Esophagus (tissue), 2 donors: ENCODE data around the gene GRM4. TPM values are rescaled to one million over a fixed set of nuclear protein-coding genes. Genes with fewer than 3 reads are reported as not detected.

Source experiments
- H3K27ac ChIP-seq, 2 donors: one replicate each; pipeline ENCODE4 v1.5.1; 2013; ENCODE audit warnings: low read depth in 2 of 2, mild to moderate bottlenecking in 2 of 2, inconsistent platforms in 1 of 2, low read length in 1 of 2, moderate library complexity in 1 of 2
- H3K27me3 ChIP-seq, 2 donors: one replicate each; pipeline ENCODE4 v1.6.1; 2013; ENCODE audit warnings: low read length in 2 of 2, control low read depth in 1 of 2, mild to moderate bottlenecking in 1 of 2; ENCODE audit not compliant: insufficient read depth in 2 of 2, control insufficient read depth in 1 of 2
- H3K36me3 ChIP-seq, 2 donors: one replicate each; pipeline ENCODE4 v1.6.1; 2013; ENCODE audit warnings: low read length in 1 of 2; ENCODE audit not compliant: control insufficient read depth in 2 of 2, insufficient read depth in 2 of 2
- H3K4me1 ChIP-seq, 2 donors: one replicate each; pipeline ENCODE4 v1.6.1; 2013; ENCODE audit warnings: low read length in 1 of 2; ENCODE audit not compliant: control insufficient read depth in 2 of 2, insufficient read depth in 2 of 2
- H3K4me3 ChIP-seq, 2 donors: one replicate each; pipeline ENCODE4 v1.5.1; 2013; ENCODE audit warnings: low read length in 2 of 2, mild to moderate bottlenecking in 2 of 2, low read depth in 1 of 2, moderate library complexity in 1 of 2
- H3K9me3 ChIP-seq, 2 donors: one replicate each; pipeline ENCODE4 v1.6.1; 2013; ENCODE audit warnings: mild to moderate bottlenecking in 2 of 2, low read depth in 1 of 2, low read length in 1 of 2, moderate library complexity in 1 of 2; ENCODE audit not compliant: control insufficient read depth in 2 of 2, insufficient read depth in 1 of 2
- WGBS, 2 donors: extraction: QIAGEN DNeasy Blood & Tissue Kit; methylation state at CpG; one replicate each; pipeline ENCODE4 v1.1.7; 2013; 5-methylcytosine and 5-hydroxymethylcytosine counted together
- polyA plus RNA-seq, 2 donors: library from polyadenylated mRNA; stranded (reverse); fragments of 200-250 nt; gene quantifications; one replicate each; pipeline ENCODE4 v1.2.3, GENCODE V29; 2013
- donor health status: healthy with polysubstance abuse.
- donor health status: Bipolar disorder and iron deficiency.

The GRM4 gene
- polyA plus RNA-seq, 2 donors: 0.01 TPM; not detected in 1

GRCh38 chr6:33984466-33985312, 161.2 kb downstream of the GRM4 start:
- WGBS, 2 donors: 73 to 82% methylated on average over 20 to 21 of the region's 21 CpGs
- no peaks in the 10 kb centered on the region for H3K9me3 ChIP-seq
- H3K4me3 ChIP-seq: no peak overlapping the region
- H3K36me3 ChIP-seq: no peaks in the 10 kb centered on the region
- peaks cover 0 to 5% of the 10 kb centered on the region in 2 donors for H3K4me1 ChIP-seq
- H3K27me3 ChIP-seq: peaks cover 0 to 3% of the 10 kb centered on the region in 2 donors
- no peak overlapping the region for H3K27ac ChIP-seq

DNA sequence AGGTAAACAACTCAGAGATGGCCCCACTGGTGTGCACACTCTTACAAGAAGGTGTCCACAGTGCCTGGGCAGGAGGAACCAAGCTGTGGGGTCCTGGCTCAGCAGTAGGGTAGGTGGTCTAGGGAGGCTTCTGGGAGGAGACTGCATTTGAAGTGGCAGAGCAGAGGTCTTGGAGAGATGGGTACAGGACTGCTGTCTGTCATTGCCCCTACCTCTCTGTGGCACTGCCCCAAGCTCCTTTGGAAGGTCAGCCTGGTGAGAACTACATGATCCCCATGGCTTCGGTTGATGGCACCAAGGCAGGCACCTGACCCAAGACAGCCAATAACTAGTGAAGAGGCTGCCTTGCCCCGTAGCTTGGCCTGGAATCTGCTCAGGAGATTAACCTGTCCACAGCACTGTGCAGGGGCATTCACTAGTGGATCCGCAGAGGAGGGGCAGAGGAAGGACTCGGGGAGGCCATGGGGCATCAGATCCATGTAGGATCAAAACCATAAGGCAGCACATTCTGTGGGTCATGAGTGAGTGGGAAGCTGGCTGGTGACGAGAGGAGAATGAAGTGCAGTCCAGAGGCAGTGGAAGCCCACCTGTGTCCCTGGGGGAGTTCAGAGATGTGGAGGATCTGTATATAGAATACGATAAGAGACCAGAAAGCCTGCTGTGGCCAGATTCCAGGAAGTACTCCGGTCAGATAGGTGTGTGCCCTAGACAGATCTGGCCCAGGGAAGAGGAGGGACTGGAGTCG, 162.0 kb downstream of the GRM4 start:
- H3K27me3 ChIP-seq: peaks cover 0 to 3% of the 10 kb centered on the region in 2 donors
- no peak overlapping the region for H3K4me3 ChIP-seq
- peaks cover 0 to 5% of the 10 kb centered on the region in 2 donors for H3K4me1 ChIP-seq
- H3K36me3 ChIP-seq: no peaks in the 10 kb centered on the region
- H3K9me3 ChIP-seq: no peaks in the 10 kb centered on the region
- no peak overlapping the region for H3K27ac ChIP-seq
- 88 to 90% methylated on average over 8 of the region's 8 CpGs for WGBS, 2 donors

DNA sequence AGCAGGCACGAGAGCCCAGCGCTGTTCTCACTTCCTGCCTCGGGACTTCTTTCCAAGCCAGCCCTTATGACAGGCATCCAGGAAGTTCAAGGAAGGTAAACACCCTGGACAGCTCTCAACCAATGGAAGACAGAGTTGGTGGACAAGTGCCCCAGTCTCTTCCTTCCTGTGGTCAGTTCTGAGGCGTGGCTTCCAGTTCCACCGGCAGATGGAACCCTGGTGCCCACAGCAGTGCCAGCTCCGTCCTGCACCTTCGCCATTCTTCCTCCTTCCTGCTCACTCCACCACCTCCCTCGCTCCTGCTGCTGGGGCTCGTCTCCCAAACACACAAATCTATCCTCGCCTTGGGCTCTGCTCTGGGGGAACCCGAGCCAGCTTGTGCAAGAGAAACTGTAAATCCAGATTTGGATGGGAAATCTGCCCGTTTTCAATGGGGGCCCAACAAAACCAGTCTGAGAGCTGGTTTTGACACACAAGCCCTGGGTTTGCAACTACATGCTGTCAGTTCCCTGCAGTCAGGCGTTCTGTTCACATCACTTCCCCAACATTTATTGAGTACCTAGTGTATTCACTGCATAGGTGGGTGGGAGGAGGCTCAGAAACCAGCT, 162.7 kb downstream of the GRM4 start:
- peaks cover 0 to 5% of the 10 kb centered on the region in 2 donors for H3K4me1 ChIP-seq
- no peaks in the 10 kb centered on the region for H3K9me3 ChIP-seq
- no peak overlapping the region for H3K4me3 ChIP-seq
- WGBS, 2 donors: 29 to 37% methylated on average over 13 of the region's 13 CpGs
- no peak overlapping the region for H3K27ac ChIP-seq
- H3K27me3 ChIP-seq: peaks cover 0 to 3% of the 10 kb centered on the region in 2 donors
- H3K36me3 ChIP-seq: no peaks in the 10 kb centered on the region

DNA sequence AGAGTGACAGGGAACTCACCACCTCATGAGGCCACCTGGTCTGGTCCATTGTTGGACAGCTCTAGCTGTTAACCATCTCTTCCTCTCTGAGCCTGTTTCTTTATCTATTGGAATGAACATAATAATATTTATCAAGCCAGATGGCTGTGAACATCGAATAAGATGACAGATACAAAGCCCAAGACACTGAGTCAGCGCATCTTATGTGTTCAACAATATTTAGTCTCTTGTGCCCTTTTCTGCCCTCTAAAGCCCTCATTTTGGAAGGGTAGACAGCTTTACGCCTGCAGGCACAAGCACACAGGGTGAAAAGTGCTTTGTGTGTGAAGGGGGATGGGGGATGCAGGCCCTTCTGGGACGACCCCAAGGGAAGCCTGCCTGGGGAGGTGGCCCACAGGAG, 164.0 kb downstream of the GRM4 start:
- Histone ChIP-seq H3K36me3 (no peaks in the 10 kb centered on the region), H3K27me3 (peaks cover 0 to 3% of the 10 kb centered on the region in 2 donors), H3K4me1 (peaks cover 0 to 5% of the 10 kb centered on the region in 2 donors), H3K4me3 (no peak overlapping the region), H3K9me3 (no peaks in the 10 kb centered on the region), H3K27ac (no peak overlapping the region)
- 77 to 82% methylated on average over 4 of the region's 4 CpGs for WGBS, 2 donors

- Histone ChIP-seq H3K9me3 (no peaks in the 10 kb centered on the region), H3K27ac (no peak overlapping the region), H3K4me3 (no peak overlapping the region), H3K36me3 (no peaks in the 10 kb centered on the region), H3K27me3 (peaks cover 0 to 3% of the 10 kb centered on the region in 2 donors), H3K4me1 (peaks cover 0 to 5% of the 10 kb centered on the region in 2 donors)
- 94% methylated on average over 7 of the region's 7 CpGs for WGBS, 2 donors
Measured at GRCh38 chr6:33981421-33981820, 164.5 kb downstream of the GRM4 start.

DNA sequence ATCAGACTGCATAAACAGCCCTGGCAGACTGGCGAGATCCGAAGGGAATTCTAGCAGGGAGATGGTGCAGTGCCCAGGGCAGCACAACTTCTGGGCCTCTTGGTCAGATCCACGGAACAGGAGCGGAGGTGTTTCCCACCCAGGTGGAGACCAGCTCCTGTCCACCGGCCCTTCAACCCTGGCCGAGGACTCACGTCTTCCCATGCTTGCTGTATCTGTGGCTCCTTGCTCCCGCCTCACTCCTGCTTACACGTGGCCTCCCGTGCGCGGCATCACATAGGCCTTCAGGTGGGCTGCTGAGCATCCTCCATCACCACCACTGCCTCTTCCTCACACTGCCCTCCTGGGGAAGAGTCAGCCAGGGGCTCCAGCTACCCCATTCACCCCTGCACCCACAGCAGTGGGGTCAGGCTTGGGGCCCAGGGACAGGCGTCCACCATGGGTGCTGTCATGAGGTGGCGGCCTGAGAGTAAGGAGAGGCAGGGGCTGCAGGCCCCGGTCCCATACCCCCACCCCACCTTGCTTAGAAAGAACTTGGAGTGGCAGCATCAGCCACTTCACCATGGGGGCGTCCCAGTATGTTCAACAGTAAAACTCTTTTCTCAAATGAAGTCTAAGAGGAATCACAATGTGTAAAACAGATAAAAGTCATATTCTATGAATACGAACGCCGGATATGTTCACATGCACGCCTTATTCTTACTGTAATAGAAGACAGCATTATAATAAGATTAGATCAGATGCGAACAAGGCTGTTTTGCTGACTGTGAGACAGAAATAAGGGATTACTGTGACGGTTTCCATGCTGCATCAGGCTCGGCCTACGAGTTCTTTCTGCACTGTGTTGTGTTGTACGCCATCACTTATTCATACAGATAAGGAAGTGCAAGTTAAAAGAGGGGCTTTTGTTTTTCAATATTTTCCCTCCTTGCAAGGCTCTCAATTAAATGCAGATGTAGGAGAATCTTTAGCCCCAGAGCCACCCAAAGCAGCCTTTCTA, 165.4 kb downstream of the GRM4 start:
- 82 to 85% methylated on average over 24 to 25 of the region's 25 CpGs for WGBS, 2 donors
- no peaks in the 10 kb centered on the region for H3K9me3 ChIP-seq
- no peaks in the 10 kb centered on the region for H3K36me3 ChIP-seq
- H3K27me3 ChIP-seq: peaks cover 3 to 6% of the 10 kb centered on the region in 2 donors
- H3K4me3 ChIP-seq: no peak overlapping the region
- no peak overlapping the region for H3K27ac ChIP-seq
- H3K4me1 ChIP-seq: peaks cover 0 to 5% of the 10 kb centered on the region in 2 donors

- Histone ChIP-seq H3K4me1 (peaks cover 0 to 5% of the 10 kb centered on the region in 2 donors), H3K27me3 (peaks cover 2 to 6% of the 10 kb centered on the region in 2 donors), H3K27ac (no peak overlapping the region), H3K4me3 (no peak overlapping the region), H3K36me3 (no peaks in the 10 kb centered on the region), H3K9me3 (no peaks in the 10 kb centered on the region)
- 71 to 79% methylated on average over 4 of the region's 4 CpGs for WGBS, 2 donors
Measured at GRCh38 chr6:33979750-33980149, 166.1 kb downstream of the GRM4 start.

DNA sequence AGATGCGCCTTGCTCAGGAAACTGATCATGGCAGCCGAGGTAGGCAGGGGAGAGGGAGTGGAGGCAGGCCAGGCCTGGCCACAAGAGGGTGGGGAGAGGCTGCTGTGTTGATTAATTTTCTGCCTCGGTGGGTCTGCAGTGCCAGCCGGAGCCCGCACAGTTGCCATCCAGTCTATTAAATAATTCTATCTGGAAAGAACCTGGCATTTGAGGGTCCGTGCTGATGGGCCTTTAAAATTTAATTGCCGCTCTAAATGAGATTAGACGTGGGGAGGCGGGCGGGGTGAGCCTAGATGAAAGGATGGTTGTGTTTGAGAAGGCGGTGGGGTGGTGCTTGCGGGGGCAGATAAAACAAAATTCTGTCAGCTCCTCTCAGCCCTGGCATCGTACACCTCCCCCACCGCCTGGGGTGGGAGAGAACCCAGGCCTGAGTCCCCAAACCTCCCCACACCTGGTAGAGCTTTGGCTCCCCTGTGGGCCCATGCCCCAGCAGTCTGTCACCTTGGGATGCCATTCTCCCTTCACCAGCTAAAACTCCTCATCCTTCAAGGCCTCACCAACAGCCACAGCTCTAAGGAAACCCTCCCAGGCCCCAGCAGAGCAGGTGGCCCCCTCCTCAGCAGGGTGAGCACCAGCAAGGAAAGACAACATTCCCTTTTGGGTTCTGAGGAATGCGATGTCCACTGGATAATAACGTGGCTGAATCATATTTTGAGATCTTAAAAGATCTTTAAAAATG, 167.3 kb downstream of the GRM4 start:
- Histone ChIP-seq H3K4me1 (peaks cover 0 to 5% of the 10 kb centered on the region in 2 donors), H3K27me3 (peaks cover 0 to 9% of the 10 kb centered on the region in 2 donors), H3K36me3 (no peaks in the 10 kb centered on the region)

More for the DNA sequence above, 167.3 kb downstream of the GRM4 start:
- Histone ChIP-seq H3K4me3 (no peak overlapping the region), H3K9me3 (no peaks in the 10 kb centered on the region), H3K27ac (no peak overlapping the region)
- 74 to 77% methylated on average over 16 of the region's 16 CpGs for WGBS, 2 donors
